T47D (cell line): ENCODE results near the gene KIAA1549.
A peak's percentile ranks its signal among the peaks of the same experiment; 100 is the strongest.

ENCODE experiments used
- DNase-seq, 2 experiments: peaks; one replicate each; pipeline versions ENCODE4 v3.0.0 to v3.0.0-alpha.2; 2011 to 2012; ENCODE audit warnings: low read depth in 1 of 2, low spot score in 1 of 2
- JUND ChIP-seq: IDR thresholded peaks from 2 replicates; pipeline ENCODE4 v1.6.1; 2012; ENCODE audit warnings: low read depth
- in situ Hi-C: cut with HindIII; loops from 2 replicates; pipeline ENCODE4 v1.10.0; 2016; ENCODE audit warnings: low sequenced_read_pairs, low pct_unique_long_range_greater_than_20kb

KIAA1549 gene

DNA sequence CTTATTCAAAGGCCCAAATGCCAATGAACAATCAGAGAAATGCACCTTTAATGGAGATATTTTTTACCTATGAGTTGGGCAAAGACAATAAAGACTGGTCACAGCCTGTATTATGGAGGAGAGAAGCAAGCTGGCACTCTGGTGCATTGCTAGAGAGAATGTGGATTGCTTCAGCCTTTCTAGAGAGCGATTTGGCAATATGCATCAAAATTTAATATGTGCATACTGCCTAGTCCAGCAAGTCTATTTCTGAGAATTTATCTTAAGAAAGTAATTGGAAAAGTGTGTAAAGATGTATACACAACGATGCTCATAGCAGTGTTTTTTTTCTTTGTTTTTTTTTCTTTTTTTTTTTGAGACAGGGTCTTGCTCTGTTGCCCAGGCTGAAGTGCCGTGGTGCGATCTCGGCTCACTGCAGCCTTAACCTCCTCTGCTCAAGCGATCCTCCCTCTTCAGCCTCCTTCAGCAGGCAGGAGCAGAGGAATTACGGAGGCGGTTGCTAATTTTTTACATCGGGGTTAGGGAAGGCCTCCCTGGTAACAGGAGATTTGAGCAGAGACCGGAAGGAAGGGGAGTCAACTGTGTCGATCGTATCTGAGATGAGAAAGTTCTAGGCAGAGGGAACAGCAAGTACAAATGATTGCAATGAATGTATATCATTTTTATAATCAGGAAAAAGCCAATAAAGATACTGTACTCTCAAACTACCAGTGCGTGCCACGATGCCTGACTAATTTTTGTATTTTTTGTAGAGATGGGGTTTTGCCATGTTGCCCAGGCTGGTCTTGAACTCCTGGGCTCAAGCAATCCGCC is 16.4 kb downstream of the KIAA1549 start:
- DNase-seq = no peak
- in situ Hi-C loops = no loop called here
- TF ChIP-seq JUND = no peak

GRCh38 chr7:138963675-138964074 is 17.5 kb downstream of the KIAA1549 start:
- no peak for TF ChIP-seq JUND
- in situ Hi-C loops = no loop called here
- DNase-seq = no peak

- TF ChIP-seq JUND = no peak
- in situ Hi-C loops = no loop called here
- no peak for DNase-seq
These were observed 18.5 kb downstream of the KIAA1549 start for GRCh38 chr7:138962561-138963270.

- no peak for DNase-seq
- TF ChIP-seq JUND = no peak
- in situ Hi-C loops = no loop called here
These were observed 20.0 kb downstream of the KIAA1549 start for GRCh38 chr7:138961159-138961558.

DNA sequence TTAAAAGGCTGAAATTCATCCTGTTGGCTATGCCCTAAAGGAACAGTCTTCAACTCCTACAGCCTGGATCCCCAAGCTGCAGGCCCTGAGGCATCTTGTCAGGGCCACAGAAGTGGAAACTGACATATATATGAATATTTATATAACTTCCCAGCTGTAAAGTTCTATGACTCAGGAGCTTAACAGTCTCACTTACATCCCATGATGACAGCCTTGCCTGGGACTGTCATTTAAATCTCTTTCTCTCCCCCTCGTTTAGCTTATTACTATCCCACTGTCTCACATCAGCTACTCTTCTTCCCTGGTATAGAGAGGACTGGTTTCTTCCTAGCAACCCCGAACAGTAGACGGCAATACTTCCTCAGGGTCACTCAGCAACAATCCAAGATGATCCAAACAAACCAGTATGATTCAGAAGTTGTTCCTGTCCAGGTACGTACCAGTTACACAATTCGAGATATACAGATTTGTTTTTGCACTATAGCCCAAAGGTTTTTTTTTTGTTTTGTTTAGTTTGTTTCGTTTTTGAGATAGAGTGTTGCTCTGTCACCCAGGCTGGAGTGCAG is 22.7 kb downstream of the KIAA1549 start:
- DNase-seq = peak in 1 of 2 experiments; percentile 48
- in situ Hi-C loops = no loop called here
- no peak for TF ChIP-seq JUND

DNA sequence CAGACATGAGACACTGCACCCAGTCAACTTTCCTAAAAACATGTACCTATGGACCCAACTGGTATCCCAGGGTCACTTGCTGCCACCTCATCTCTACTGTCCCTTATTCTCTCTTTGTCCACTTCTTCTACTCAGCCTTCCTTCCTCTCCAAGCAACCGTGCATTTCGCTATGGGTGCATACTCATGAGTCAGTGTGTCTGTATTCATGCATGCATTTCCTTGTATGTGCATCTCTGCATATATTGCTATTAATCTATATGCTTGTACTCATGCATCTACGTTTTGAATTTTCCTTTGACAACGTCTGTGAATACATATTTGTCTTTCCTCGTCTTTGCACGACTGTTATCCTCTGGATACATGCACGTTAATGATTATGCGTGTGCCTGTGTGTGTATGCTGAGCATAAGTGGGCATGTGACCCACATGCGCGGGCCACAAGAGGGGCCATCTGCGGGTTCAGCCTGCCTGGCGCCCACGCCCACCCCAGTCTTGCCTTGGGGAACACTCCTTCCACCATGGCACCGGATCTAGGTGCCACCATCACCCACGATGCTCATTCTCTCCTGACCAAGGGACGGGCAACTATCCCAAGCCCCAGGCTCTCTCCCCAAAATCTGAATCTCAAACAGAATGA is 23.3 kb downstream of the KIAA1549 start:
- in situ Hi-C loops = no loop called here
- TF ChIP-seq JUND = no peak
- no peak for DNase-seq

DNA sequence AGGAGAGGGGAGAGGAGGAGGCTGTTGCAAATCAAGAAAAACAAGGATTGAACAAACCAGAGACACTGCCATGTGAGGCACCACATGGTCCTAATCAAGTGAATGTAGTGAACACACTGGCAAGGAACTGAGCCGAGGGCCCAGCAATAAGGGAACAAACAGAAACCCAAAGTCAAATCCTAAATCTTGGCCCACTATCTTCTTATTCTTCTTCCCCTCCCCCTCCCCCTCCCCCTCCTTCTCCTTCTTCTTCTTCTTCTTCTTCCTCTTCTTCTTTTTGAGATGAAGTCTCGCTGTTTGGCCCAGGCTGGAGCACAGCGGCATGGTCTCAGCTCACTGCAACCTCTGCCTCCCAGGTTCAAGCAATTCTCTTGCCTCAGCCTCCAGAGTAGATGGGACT is 24.0 kb downstream of the KIAA1549 start:
- DNase-seq = no peak
- in situ Hi-C loops = no loop called here
- no peak for TF ChIP-seq JUND

DNA sequence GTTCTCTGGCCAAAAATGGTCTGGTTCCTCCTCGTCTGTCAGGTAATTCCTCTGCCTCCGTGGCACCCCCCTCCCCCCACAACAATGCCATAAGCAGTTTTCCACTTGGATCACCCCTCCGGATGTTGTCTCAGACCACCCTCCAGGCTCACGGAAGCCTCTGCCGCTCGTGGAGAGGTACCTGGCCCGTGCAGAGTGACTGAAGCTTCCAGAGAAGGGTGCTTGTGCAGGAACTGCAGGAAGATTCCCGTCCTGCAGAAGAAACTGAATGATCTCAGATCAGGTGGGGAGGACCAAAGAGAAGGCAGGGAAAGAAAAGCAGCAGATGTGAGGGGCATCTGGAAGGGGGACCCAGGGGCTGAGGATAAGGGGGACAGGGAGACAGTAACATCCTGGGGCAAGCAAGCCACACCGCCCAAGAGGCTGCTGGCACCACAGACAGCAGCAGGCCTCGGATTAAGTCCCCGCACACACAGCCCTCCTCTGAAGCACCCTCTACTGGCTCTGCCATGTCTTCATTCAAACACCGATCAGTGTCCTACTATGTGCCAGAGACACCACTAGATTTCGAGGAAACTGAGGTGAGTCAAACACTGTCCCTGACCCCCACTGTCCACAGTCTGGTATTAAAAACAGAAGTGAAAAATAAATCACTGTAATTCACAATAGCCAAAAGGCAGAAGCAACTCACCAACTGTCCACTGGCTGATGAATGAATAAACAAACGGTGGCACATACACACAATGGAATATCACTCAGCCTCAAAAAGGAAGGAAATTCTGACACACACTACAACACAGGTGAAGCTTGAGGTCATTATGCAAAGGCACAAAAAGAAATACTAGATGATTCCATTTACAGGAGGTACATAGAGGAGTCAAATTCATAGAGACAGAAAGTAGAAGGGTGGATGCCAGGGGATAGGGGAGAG is 26.4 kb downstream of the KIAA1549 start:
- TF ChIP-seq JUND = no peak
- in situ Hi-C loops = no loop called here
- no peak for DNase-seq

GRCh38 chr7:138952791-138953190 is 28.4 kb downstream of the KIAA1549 start:
- in situ Hi-C loops = no loop called here
- TF ChIP-seq JUND = no peak
- no peak for DNase-seq

DNA sequence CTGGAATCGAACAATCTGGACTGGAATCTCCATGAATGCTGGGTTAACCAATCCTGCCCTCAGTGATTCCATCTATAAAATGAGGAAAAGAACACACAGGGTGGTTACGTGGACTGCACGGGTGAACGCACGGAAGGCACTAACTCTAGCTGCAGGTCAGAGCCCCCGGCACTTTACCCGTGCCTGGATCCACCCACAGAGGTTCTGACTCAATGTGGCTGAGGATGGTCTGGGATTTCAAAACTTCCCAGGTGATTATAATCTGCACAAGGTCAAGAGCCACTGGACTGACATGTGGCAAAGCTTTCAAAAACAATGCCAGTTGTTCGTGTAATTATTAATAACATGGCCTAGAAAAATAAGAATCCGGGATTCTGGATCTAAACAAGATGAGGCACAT is 29.2 kb downstream of the KIAA1549 start:
- in situ Hi-C loops = no loop called here
- TF ChIP-seq JUND = no peak
- peak in 1 of 2 experiments; percentile 53 for DNase-seq

GRCh38 chr7:138949421-138950088 is 31.6 kb downstream of the KIAA1549 start:
- TF ChIP-seq JUND = no peak
- in situ Hi-C loops = no loop called here

GRCh38 chr7:138948403-138948802 is 32.8 kb downstream of the KIAA1549 start:
- DNase-seq = no peak
- in situ Hi-C loops = no loop called here
- no peak for TF ChIP-seq JUND

More at GRCh38 chr7:138949421-138950088, 31.6 kb downstream of the KIAA1549 start:
- DNase-seq = no peak
